Right cardiac atrium (tissue), 5 donors: ENCODE results near the gene MTHFR. TPM values are rescaled to one million over a fixed set of nuclear protein-coding genes. Genes with fewer than 3 reads are reported as not detected.

Experiments used
- ATAC-seq, 2 donors: fragments of 200-7000 bp; cut with Tn5 transposase; one replicate each; pipeline versions ENCODE4 v1.8.0 to v1.9.1; 2020; ENCODE audit warnings: moderate library complexity in 2 of 2, mild to moderate bottlenecking in 1 of 2
- DNase-seq, 3 donors: peaks; one replicate each; pipeline ENCODE4 v3.0.0-alpha.2; 2020
- H3K27ac ChIP-seq: one replicate; pipeline ENCODE4 v1.5.1; 2013; ENCODE audit warnings: mild to moderate bottlenecking, low read length, control low read depth, moderate library complexity
- H3K27me3 ChIP-seq: one replicate; pipeline ENCODE4 v1.6.1; 2013; ENCODE audit not compliant: control insufficient read depth, insufficient read depth
- H3K4me1 ChIP-seq: one replicate; pipeline ENCODE4 v1.6.1; 2013; ENCODE audit warnings: low read length; ENCODE audit not compliant: control insufficient read depth, insufficient read depth
- H3K4me3 ChIP-seq: one replicate; pipeline ENCODE4 v1.5.1; 2013; ENCODE audit warnings: low read length, control low read depth
- H3K9me3 ChIP-seq: one replicate; pipeline ENCODE4 v1.6.1; 2013; ENCODE audit warnings: low read length; ENCODE audit not compliant: control insufficient read depth
- WGBS: extraction: QIAGEN DNeasy Blood & Tissue Kit; methylation state at CpG from one replicate; pipeline ENCODE4 v1.1.7; 2013; 5-methylcytosine and 5-hydroxymethylcytosine counted together
- intact Hi-C, 4 donors: fragments of 100-400 bp; cut with DNase I; formaldehyde crosslinking; loops; one replicate each; pipeline versions ENCODE4 v1.11.0 to v1.14.0; 2022 to 2023
- polyA plus RNA-seq: library from polyadenylated mRNA; stranded (reverse); fragments of 200-250 nt; gene quantifications from one replicate; pipeline ENCODE4 v1.2.3, GENCODE V29; 2013
- total RNA-seq, 4 donors: library from RNA; stranded (reverse); fragmentation: NEBNext Ultra II Directional; extraction: Animal tissue kit (Norgen Biotek cat#: 25700); gene quantifications; one replicate each; pipeline ENCODE4 v1.2.1, GENCODE V29; 2021
- donor health status: healthy with polysubstance abuse.
- donor health status: DM: no; HTN: yes; CAD: no.
- donor health status: DM: no; HTN: no; CAD: no.
- donor health status: DM: no; HTN: yes; CAD: no; lungs with severe emphysema.
- donor health status: DM: yes; HTN: yes; CAD: no.

Gene MTHFR
- total and polyA plus RNA-seq, 5 donors, result 36.7 to 75.2 (median 55.6) TPM

- no peaks in the 10 kb centered on the region for H3K27me3 ChIP-seq
- H3K4me3 ChIP-seq, result no peak overlapping the region
- H3K9me3 ChIP-seq, result no peaks in the 10 kb centered on the region
- DNase-seq, result no peak
- H3K27ac ChIP-seq, result no peak overlapping the region
- intact Hi-C loops, result loop anchor here in 2 of 4 donors (10.0 kb wide), 3 partner anchors 133 to 193 kb away; no protein-coding TSS in a partner anchor
- no peaks in the 10 kb centered on the region for H3K4me1 ChIP-seq
- no peak for ATAC-seq
- 86% methylated on average over 9 of the region's 9 CpGs for whole genome bisulfite sequencing
Measured at GRCh38 chr1:11831945-11832725, 26.4 kb upstream of the MTHFR start.

- no peak overlapping the region for H3K4me3 ChIP-seq
- H3K4me1 ChIP-seq, result no peaks in the 10 kb centered on the region
- ATAC-seq (no peak), DNase-seq (no peak)
- no peaks in the 10 kb centered on the region for H3K9me3 ChIP-seq
- no peaks in the 10 kb centered on the region for H3K27me3 ChIP-seq
- 91% methylated on average over 19 of the region's 19 CpGs for WGBS
- intact Hi-C loops, result no loop called here
- H3K27ac ChIP-seq, result no peak overlapping the region
Measured at GRCh38 chr1:11828511-11828910, 22.7 kb upstream of the MTHFR start.

GRCh38 chr1:11826946-11827345 is 21.2 kb upstream of the MTHFR start:
- Histone ChIP-seq H3K9me3 (no peaks in the 10 kb centered on the region), H3K27me3 (no peaks in the 10 kb centered on the region), H3K4me1 (no peaks in the 10 kb centered on the region), H3K27ac (no peak overlapping the region), H3K4me3 (no peak overlapping the region)
- ATAC-seq (no peak), DNase-seq (no peak)
- intact Hi-C loops, result no loop called here
- WGBS, result 95% methylated on average over 9 of the region's 9 CpGs

GRCh38 chr1:11825131-11825530 is 19.4 kb upstream of the MTHFR start:
- Histone ChIP-seq H3K27me3 (no peaks in the 10 kb centered on the region), H3K9me3 (no peaks in the 10 kb centered on the region), H3K4me3 (no peak overlapping the region), H3K27ac (no peak overlapping the region), H3K4me1 (no peaks in the 10 kb centered on the region)
- 87% methylated on average over 7 of the region's 7 CpGs for WGBS
- no peak for ATAC-seq
- intact Hi-C loops, result no loop called here
- DNase-seq, result no peak

- Histone ChIP-seq H3K27ac (no peak overlapping the region), H3K27me3 (no peaks in the 10 kb centered on the region), H3K4me3 (no peak overlapping the region), H3K4me1 (no peaks in the 10 kb centered on the region), H3K9me3 (no peaks in the 10 kb centered on the region)
- ATAC-seq, result no peak
- DNase-seq, result no peak
- intact Hi-C loops, result no loop called here
- WGBS, result 87% methylated on average over 17 of the region's 17 CpGs
Measured at GRCh38 chr1:11823366-11824137, 17.8 kb upstream of the MTHFR start.

- H3K4me3 ChIP-seq, result no peak overlapping the region
- no peak for DNase-seq
- 80% methylated on average over 3 of the region's 3 CpGs for WGBS
- no peaks in the 10 kb centered on the region for H3K27me3 ChIP-seq
- intact Hi-C loops, result no loop called here
- no peaks in the 10 kb centered on the region for H3K9me3 ChIP-seq
- no peak for ATAC-seq
- no peaks in the 10 kb centered on the region for H3K4me1 ChIP-seq
- no peak overlapping the region for H3K27ac ChIP-seq
Measured at GRCh38 chr1:11822091-11822490, 16.3 kb upstream of the MTHFR start.

- H3K4me3 ChIP-seq, result no peak overlapping the region
- no peak overlapping the region for H3K27ac ChIP-seq
- DNase-seq (no peak), ATAC-seq (no peak)
- H3K27me3 ChIP-seq, result no peaks in the 10 kb centered on the region
- intact Hi-C loops, result no loop called here
- H3K9me3 ChIP-seq, result no peaks in the 10 kb centered on the region
- no peaks in the 10 kb centered on the region for H3K4me1 ChIP-seq
- 84% methylated on average over 12 of the region's 12 CpGs for WGBS
Measured at GRCh38 chr1:11817192-11817591, 11.4 kb upstream of the MTHFR start.

GRCh38 chr1:11813021-11813420 is 7.3 kb upstream of the MTHFR start:
- H3K4me3 ChIP-seq, result no peak overlapping the region
- no peaks in the 10 kb centered on the region for H3K4me1 ChIP-seq
- DNase-seq, result no peak
- H3K27me3 ChIP-seq, result no peaks in the 10 kb centered on the region
- no peaks in the 10 kb centered on the region for H3K9me3 ChIP-seq
- no peak for ATAC-seq
- H3K27ac ChIP-seq, result no peak overlapping the region
- intact Hi-C loops, result no loop called here
- 86% methylated on average over 5 of the region's 5 CpGs for WGBS

- Histone ChIP-seq H3K4me3 (peak overlapping the region; percentile 62), H3K4me1 (peaks cover 2% of the 10 kb centered on the region), H3K27me3 (no peaks in the 10 kb centered on the region), H3K27ac (peak overlapping the region; percentile 69), H3K9me3 (no peaks in the 10 kb centered on the region)
- DNase-seq (no peak), ATAC-seq (no peak)
- intact Hi-C loops, result no loop called here
- WGBS, result 38% methylated on average over 2 of the region's 2 CpGs
Measured at GRCh38 chr1:11807133-11807532, 1.4 kb upstream of the MTHFR start.

- peak overlapping the region; percentile 69 for H3K27ac ChIP-seq
- peaks cover 4% of the 10 kb centered on the region for H3K4me1 ChIP-seq
- H3K9me3 ChIP-seq, result no peaks in the 10 kb centered on the region
- H3K4me3 ChIP-seq, result peak overlapping the region; percentile 62
- WGBS, result under 1% methylated on average over 20 of the region's 20 CpGs
- ATAC-seq (peak; percentile 23 to 36), DNase-seq (no peak)
- intact Hi-C loops, result no loop called here
- H3K27me3 ChIP-seq, result no peaks in the 10 kb centered on the region
Measured at GRCh38 chr1:11806307-11806936, 658 bp upstream of the MTHFR start.
